Sigmoid colon (tissue), 4 donors: Measurements from ENCODE around the gene ADARB2.

Experiments used
- CTCF ChIP-seq, 4 experiments: fragments of 450-650 bp in 3 of 4; fragments of 200-600 bp in 1 of 4; IDR thresholded peaks; one replicate each; pipeline ENCODE4 v1.5.1; 2016 to 2019; ENCODE audit warnings: antibody characterized with exemption in 4 of 4, mild to moderate bottlenecking in 3 of 4, moderate library complexity in 2 of 4
- EP300 ChIP-seq, 4 donors: sonication (generic); formaldehyde crosslinking; IDR thresholded peaks; one replicate each; pipeline ENCODE4 v1.6.1; 2017; ENCODE audit warnings: antibody characterized with exemption in 4 of 4
- POLR2A ChIP-seq, 2 donors: fragments of 450-650 bp; IDR thresholded peaks; one replicate each; pipeline ENCODE4 v1.6.1; 2016; ENCODE audit warnings: antibody characterized with exemption in 2 of 2, mild to moderate bottlenecking in 2 of 2, moderate library complexity in 2 of 2

GRCh38 chr10:1476455-1476803 lies 260.9 kb downstream of the ADARB2 start:
- no peak for TF ChIP-seq POLR2A (IDR thresholded peaks at IDR 0.05)
- no peak for TF ChIP-seq CTCF (IDR thresholded peaks at IDR 0.05)
- no peak for TF ChIP-seq EP300 (IDR thresholded peaks at IDR 0.05)
